ENCODE data around the gene CIT.
"Not testable (repeated sequence)": the region's sequence is repeated elsewhere in the genome, so short reads cannot be mapped to it uniquely, and the experiment has no call there.

CIT gene

DNA sequence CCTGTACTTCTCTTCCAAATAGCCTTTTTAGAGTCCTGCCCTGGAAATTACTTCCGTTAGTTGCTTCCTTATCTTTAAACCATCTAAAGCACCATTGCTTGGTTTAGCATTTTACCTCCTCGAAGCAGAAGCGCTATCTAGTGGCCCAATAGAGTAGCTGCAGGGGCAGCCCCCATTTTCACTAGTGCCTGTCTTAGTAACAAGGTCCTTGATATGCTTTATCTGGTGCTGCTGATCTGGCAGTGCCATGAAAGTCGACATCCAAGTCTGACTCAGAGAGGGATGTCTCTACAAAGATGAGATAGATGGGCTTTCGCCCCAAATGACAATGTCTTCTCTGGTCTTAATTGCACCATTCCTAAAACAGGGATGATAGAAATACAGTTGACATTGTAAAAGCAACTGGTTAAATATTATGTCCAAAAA lies 25.0 kb upstream of the CIT start (continued):
- TF ChIP-seq GLIS1 (tag by site-specific recombination; IDR thresholded peaks at IDR 0.05) (peak; percentile 42; the same call in 1 of the 2 replicates), ZNF146 (tag by site-specific recombination; IDR thresholded peaks at IDR 0.05) (no peak), YY1 (tag by site-specific recombination; IDR thresholded peaks at IDR 0.05) (0 out of 2 replicates have a peak, but pooled peaks have one; percentile 37)
- TF ChIP-seq, protein P1, sequence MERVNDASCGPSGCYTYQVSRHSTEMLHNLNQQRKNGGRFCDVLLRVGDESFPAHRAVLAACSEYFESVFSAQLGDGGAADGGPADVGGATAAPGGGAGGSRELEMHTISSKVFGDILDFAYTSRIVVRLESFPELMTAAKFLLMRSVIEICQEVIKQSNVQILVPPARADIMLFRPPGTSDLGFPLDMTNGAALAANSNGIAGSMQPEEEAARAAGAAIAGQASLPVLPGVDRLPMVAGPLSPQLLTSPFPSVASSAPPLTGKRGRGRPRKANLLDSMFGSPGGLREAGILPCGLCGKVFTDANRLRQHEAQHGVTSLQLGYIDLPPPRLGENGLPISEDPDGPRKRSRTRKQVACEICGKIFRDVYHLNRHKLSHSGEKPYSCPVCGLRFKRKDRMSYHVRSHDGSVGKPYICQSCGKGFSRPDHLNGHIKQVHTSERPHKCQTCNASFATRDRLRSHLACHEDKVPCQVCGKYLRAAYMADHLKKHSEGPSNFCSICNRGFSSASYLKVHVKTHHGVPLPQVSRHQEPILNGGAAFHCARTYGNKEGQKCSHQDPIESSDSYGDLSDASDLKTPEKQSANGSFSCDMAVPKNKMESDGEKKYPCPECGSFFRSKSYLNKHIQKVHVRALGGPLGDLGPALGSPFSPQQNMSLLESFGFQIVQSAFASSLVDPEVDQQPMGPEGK (tag by site-specific recombination; IDR thresholded peaks at IDR 0.05), result peak; percentile 24; the same call in 1 of the 2 replicates

DNA sequence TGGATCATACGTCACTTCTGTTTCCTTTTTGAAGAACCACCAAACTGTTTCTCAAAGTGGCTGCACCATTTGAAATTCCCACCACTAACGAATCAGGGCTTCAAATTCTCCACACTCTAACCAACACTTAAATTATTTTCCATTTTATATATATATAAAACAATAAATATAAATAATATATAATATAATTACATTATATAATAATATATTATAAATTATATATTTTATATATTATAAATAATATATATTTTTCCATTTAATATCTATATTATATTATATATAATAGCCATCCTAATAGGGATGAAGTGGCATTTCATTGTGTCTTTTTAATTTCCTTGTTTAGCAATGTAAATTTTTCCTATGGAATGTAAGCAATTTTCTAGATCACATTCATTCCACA lies 24.6 kb upstream of the CIT start:
- TF ChIP-seq GLI4 (tag by site-specific recombination; IDR thresholded peaks at IDR 0.05) (no peak), ZNF747 (tag by site-specific recombination; IDR thresholded peaks at IDR 0.05) (no peak), ZNF558 (tag by site-specific recombination; IDR thresholded peaks at IDR 0.05) (no peak), ZNF664 (tag by site-specific recombination; IDR thresholded peaks at IDR 0.05) (no peak), ZNF302 (tag by site-specific recombination; IDR thresholded peaks at IDR 0.05; ENCODE audit: low read depth) (no peak)
- TF ChIP-seq, protein P2, sequence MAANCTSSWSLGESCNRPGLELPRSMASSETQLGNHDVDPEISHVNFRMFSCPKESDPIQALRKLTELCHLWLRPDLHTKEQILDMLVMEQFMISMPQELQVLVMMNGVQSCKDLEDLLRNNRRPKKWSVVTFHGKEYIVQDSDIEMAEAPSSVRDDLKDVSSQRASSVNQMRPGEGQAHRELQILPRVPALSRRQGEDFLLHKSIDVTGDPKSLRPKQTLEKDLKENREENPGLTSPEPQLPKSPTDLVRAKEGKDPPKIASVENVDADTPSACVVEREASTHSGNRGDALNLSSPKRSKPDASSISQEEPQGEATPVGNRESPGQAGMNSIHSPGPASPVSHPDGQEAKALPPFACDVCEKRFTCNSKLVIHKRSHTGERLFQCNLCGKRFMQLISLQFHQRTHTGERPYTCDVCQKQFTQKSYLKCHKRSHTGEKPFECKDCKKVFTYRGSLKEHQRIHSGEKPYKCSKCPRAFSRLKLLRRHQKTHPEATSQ (tag by site-specific recombination; IDR thresholded peaks at IDR 0.05), result no peak
- TF ChIP-seq, protein P3, sequence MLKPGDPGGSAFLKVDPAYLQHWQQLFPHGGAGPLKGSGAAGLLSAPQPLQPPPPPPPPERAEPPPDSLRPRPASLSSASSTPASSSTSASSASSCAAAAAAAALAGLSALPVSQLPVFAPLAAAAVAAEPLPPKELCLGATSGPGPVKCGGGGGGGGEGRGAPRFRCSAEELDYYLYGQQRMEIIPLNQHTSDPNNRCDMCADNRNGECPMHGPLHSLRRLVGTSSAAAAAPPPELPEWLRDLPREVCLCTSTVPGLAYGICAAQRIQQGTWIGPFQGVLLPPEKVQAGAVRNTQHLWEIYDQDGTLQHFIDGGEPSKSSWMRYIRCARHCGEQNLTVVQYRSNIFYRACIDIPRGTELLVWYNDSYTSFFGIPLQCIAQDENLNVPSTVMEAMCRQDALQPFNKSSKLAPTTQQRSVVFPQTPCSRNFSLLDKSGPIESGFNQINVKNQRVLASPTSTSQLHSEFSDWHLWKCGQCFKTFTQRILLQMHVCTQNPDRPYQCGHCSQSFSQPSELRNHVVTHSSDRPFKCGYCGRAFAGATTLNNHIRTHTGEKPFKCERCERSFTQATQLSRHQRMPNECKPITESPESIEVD (tag by site-specific recombination; IDR thresholded peaks at IDR 0.05), result no peak

DNA sequence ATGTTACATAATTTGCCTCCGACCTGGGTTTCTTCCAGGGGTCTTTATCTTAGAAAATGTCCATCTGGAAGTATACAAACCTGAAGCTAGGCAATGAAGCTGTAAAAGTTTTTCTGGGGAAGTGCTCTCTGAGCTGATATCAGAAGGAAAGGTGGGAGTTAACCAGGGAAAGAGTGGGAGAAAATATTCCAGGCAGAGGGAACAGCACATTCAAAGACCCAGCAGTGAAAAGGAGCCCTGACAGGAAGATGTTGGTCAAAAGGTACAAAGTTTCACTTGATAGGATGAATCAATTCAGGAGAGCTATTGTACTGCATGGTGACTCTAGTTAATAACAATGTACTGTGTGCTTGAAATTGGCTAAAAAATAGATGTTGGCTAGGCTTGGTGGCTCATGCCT lies 17.8 kb upstream of the CIT start:
- no peak overlapping the region for H3K27ac ChIP-seq (ENCODE audit: extremely low read depth, low read depth, low read length)
- no peaks in the 10 kb centered on the region for H3K9me3 ChIP-seq (ENCODE audit: control insufficient read depth, insufficient read depth, low read depth, low read length)
- ChIA-PET CTCF (no interaction called here), POLR2A (no interaction called here)
- no peaks in the 10 kb centered on the region for H3K4me1 ChIP-seq (ENCODE audit: control insufficient read depth, insufficient read depth, low read length)
- no peak for TF ChIP-seq ZNF324 (tag by site-specific recombination; IDR thresholded peaks at IDR 0.05)
- TF ChIP-seq ZNF560 (tag by site-specific recombination; IDR thresholded peaks at IDR 0.05; ENCODE audit: borderline replicate concordance), result no peak
- TF ChIP-seq ZNF837 (tag by site-specific recombination; IDR thresholded peaks at IDR 0.05), result no peak
- no peak for TF ChIP-seq ZNF558 (tag by site-specific recombination; IDR thresholded peaks at IDR 0.05)
- no peak for TF ChIP-seq ZNF501 (tag by site-specific recombination; IDR thresholded peaks at IDR 0.05)
- TF ChIP-seq, protein P4, sequence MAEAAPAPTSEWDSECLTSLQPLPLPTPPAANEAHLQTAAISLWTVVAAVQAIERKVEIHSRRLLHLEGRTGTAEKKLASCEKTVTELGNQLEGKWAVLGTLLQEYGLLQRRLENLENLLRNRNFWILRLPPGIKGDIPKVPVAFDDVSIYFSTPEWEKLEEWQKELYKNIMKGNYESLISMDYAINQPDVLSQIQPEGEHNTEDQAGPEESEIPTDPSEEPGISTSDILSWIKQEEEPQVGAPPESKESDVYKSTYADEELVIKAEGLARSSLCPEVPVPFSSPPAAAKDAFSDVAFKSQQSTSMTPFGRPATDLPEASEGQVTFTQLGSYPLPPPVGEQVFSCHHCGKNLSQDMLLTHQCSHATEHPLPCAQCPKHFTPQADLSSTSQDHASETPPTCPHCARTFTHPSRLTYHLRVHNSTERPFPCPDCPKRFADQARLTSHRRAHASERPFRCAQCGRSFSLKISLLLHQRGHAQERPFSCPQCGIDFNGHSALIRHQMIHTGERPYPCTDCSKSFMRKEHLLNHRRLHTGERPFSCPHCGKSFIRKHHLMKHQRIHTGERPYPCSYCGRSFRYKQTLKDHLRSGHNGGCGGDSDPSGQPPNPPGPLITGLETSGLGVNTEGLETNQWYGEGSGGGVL (tag by site-specific recombination; IDR thresholded peaks at IDR 0.05), result no peak
- no peak for TF ChIP-seq ZBTB17 (tag by site-specific recombination; IDR thresholded peaks at IDR 0.05)
- no peak for TF ChIP-seq ZNF366 (tag by site-specific recombination; conservative IDR thresholded peaks at IDR 0.05)
- TF ChIP-seq ZNF223 (tag by site-specific recombination; IDR thresholded peaks at IDR 0.05), result no peak
- no peak for TF ChIP-seq ZNF521 (tag by site-specific recombination; IDR thresholded peaks at IDR 0.05)
- no peaks in the 10 kb centered on the region for H3K36me3 ChIP-seq (ENCODE audit: control insufficient read depth in 2 of 2, insufficient read depth in 1 of 2, low read length in 2 of 2)
- no peak overlapping the region for H3K4me3 ChIP-seq (ENCODE audit: low read depth, low read length)

More for the DNA sequence above, 24.6 kb upstream of the CIT start:
- Histone ChIP-seq H3K4me3 (ENCODE audit: low read depth, low read length) (no peak overlapping the region), H3K4me1 (ENCODE audit: control insufficient read depth, insufficient read depth, low read length) (no peaks in the 10 kb centered on the region), H3K36me3 (ENCODE audit: control insufficient read depth in 2 of 2, insufficient read depth in 1 of 2, low read length in 2 of 2) (no peaks in the 10 kb centered on the region), H3K27ac (ENCODE audit: extremely low read depth, low read depth, low read length) (no peak overlapping the region), H3K9me3 (ENCODE audit: control insufficient read depth, insufficient read depth, low read depth, low read length) (no peaks in the 10 kb centered on the region)
- ChIA-PET POLR2A (no interaction called here), CTCF (interaction anchor here (0.7 to 1.6 kb wide), 3 partner anchors 9 to 81 kb away, joined by 3 to 5 read pairs (median 3); no protein-coding TSS in a partner anchor)

DNA sequence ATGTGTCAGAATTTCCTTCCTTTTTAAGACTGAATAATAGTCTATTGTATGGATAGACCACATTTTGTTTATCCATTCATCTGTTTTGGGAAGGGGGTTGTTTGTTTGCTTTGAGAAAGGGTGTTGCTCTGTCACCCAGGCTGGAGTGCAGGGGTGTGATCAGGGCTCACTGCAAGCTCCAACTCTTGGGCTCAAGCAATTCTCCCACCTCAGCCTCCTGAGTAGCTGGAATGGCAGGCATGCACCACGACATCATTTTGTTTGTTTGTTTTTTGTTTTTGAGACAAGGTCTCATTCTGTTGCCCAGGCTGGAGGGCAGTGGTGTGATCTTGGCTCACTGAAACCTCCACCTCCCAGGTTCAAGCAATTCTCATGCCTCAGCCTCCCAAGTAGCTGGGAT lies 15.5 kb upstream of the CIT start:
- H3K27ac ChIP-seq (ENCODE audit: extremely low read depth, low read depth, low read length); POLR2A ChIA-PET; H3K4me1 ChIP-seq (ENCODE audit: control insufficient read depth, insufficient read depth, low read length); H3K4me3 ChIP-seq (ENCODE audit: low read depth, low read length); H3K36me3 ChIP-seq (ENCODE audit: control insufficient read depth in 2 of 2, insufficient read depth in 1 of 2, low read length in 2 of 2); H3K9me3 ChIP-seq (ENCODE audit: control insufficient read depth, insufficient read depth, low read depth, low read length): not testable (repeated sequence)
- CTCF ChIA-PET, result interaction anchor here (1.4 kb wide), 1 partner anchor 18 kb away, joined by 4 read pairs; no protein-coding TSS in a partner anchor
